ENCODE measurements around the gene ASB4. TPM values are rescaled to one million over a fixed set of nuclear protein-coding genes. Genes with fewer than 3 reads are reported as not detected.
"Not testable (repeated sequence)": the region's sequence is repeated elsewhere in the genome, so short reads cannot be mapped to it uniquely, and the experiment has no call there.

The ASB4 gene
- polyA plus RNA-seq, 1 experiment: not detected

GRCh38 chr7:95444796-95445195 lies 40.9 kb upstream of the ASB4 start:
- ChIA-PET POLR2A (no interaction called here), CTCF (no interaction called here)
- no peak for TF ChIP-seq CTCF (IDR thresholded peaks at IDR 0.05; ENCODE audit: insufficient read depth, low read depth, low read length)
- no peak for DNase-seq (ENCODE audit: low read depth)
- Histone ChIP-seq H3K4me3 (ENCODE audit: low read depth, low read length) (no peak overlapping the region), H3K27me3 (ENCODE audit: control insufficient read depth, insufficient read depth, low read length) (no peaks in the 10 kb centered on the region), H3K36me3 (ENCODE audit: control insufficient read depth, insufficient read depth, low read length) (no peaks in the 10 kb centered on the region)

- CTCF ChIA-PET: interaction anchor here (1.1 kb wide), 1 partner anchor 30 kb away, joined by 3 read pairs; no protein-coding TSS in a partner anchor
Observed at GRCh38 chr7:95446618-95447017, 39.1 kb upstream of the ASB4 start.

GRCh38 chr7:95454438-95455045 lies 31.2 kb upstream of the ASB4 start:
- Histone ChIP-seq H3K4me3 (ENCODE audit: low read depth, low read length) (no peak overlapping the region), H3K36me3 (ENCODE audit: control insufficient read depth, insufficient read depth, low read length) (no peaks in the 10 kb centered on the region), H3K27me3 (ENCODE audit: control insufficient read depth, insufficient read depth, low read length) (no peaks in the 10 kb centered on the region; the same call in 1 of the 2 replicates)
- CTCF ChIA-PET: no interaction called here
- POLR2A ChIA-PET: no interaction called here
- TF ChIP-seq CTCF (IDR thresholded peaks at IDR 0.05; ENCODE audit: insufficient read depth, low read depth, low read length): no peak
- no peak for DNase-seq (ENCODE audit: low read depth)

More at GRCh38 chr7:95446618-95447017, 39.1 kb upstream of the ASB4 start:
- POLR2A ChIA-PET: no interaction called here
- no peak for TF ChIP-seq CTCF (IDR thresholded peaks at IDR 0.05; ENCODE audit: insufficient read depth, low read depth, low read length)
- Histone ChIP-seq H3K27me3 (ENCODE audit: control insufficient read depth, insufficient read depth, low read length) (no peaks in the 10 kb centered on the region; the same call in 1 of the 2 replicates), H3K4me3 (ENCODE audit: low read depth, low read length) (no peak overlapping the region), H3K36me3 (ENCODE audit: control insufficient read depth, insufficient read depth, low read length) (no peaks in the 10 kb centered on the region)
- DNase-seq (ENCODE audit: low read depth): no peak

GRCh38 chr7:95457947-95458346 lies 27.8 kb upstream of the ASB4 start:
- no peak for TF ChIP-seq CTCF (IDR thresholded peaks at IDR 0.05; ENCODE audit: insufficient read depth, low read depth, low read length)
- CTCF ChIA-PET: no interaction called here
- no peaks in the 10 kb centered on the region for H3K36me3 ChIP-seq (ENCODE audit: control insufficient read depth, insufficient read depth, low read length)
- POLR2A ChIA-PET: no interaction called here
- no peak overlapping the region for H3K4me3 ChIP-seq (ENCODE audit: low read depth, low read length)
- H3K27me3 ChIP-seq (ENCODE audit: control insufficient read depth, insufficient read depth, low read length): no peaks in the 10 kb centered on the region
- DNase-seq (ENCODE audit: low read depth): no peak

- CTCF ChIA-PET; H3K27me3 ChIP-seq (ENCODE audit: control insufficient read depth, insufficient read depth, low read length); H3K4me3 ChIP-seq (ENCODE audit: low read depth, low read length); POLR2A ChIA-PET; H3K36me3 ChIP-seq (ENCODE audit: control insufficient read depth, insufficient read depth, low read length); DNase-seq (ENCODE audit: low read depth): not testable (repeated sequence)
Observed at GRCh38 chr7:95460653-95461052, 25.1 kb upstream of the ASB4 start.

Data from BJ (cell line).